Measurements from ENCODE around the gene ADCY5.

DNA sequence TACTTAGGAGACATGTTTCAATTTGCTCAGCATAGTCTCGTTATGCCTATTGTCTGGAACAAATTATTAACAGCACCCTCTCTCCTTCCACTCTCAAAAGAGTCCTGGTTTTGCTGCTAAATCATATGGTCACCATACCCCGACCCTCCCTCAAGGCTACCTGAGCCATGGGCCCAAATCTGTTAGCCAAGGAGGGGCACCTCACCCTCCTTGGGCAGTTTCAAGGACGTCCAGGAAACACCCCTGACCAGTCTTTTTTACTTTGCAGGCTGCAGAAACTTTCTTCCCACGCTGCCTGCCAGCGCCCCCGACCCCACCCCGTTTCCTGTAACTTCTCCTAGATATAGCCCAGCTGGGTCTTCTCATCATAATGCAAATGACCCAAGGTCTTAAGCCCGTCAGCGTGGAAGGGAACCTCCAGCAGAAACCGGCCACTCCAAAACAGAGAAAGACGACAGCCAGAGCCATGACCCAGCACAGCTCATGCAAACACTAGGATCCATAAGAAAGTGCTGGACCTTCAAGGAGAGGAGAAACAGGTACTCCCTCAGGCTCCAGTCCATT is 62.3 kb downstream of the ADCY5 start:
- TF ChIP-seq, protein P1, sequence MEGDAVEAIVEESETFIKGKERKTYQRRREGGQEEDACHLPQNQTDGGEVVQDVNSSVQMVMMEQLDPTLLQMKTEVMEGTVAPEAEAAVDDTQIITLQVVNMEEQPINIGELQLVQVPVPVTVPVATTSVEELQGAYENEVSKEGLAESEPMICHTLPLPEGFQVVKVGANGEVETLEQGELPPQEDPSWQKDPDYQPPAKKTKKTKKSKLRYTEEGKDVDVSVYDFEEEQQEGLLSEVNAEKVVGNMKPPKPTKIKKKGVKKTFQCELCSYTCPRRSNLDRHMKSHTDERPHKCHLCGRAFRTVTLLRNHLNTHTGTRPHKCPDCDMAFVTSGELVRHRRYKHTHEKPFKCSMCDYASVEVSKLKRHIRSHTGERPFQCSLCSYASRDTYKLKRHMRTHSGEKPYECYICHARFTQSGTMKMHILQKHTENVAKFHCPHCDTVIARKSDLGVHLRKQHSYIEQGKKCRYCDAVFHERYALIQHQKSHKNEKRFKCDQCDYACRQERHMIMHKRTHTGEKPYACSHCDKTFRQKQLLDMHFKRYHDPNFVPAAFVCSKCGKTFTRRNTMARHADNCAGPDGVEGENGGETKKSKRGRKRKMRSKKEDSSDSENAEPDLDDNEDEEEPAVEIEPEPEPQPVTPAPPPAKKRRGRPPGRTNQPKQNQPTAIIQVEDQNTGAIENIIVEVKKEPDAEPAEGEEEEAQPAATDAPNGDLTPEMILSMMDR (IDR thresholded peaks at IDR 0.05): no peak
- TF ChIP-seq POLR2A (IDR thresholded peaks at IDR 0.05) (no peak), POLR2AphosphoS5 (IDR thresholded peaks at IDR 0.05) (peak; percentile 34)
